SK-N-MC (cell line): Measurements from ENCODE around the gene USP47.

Experiments used
- EZH2 ChIP-seq: fragments of 200-600 bp; sonication (generic); IDR thresholded peaks from one replicate; pipeline ENCODE4 v1.6.1; 2017; ENCODE audit warnings: antibody characterized with exemption
- POLR2AphosphoS5 ChIP-seq: IDR thresholded peaks from 2 replicates; pipeline ENCODE4 v1.6.1; 2012; ENCODE audit warnings: mild to moderate bottlenecking, low read depth, low read length, borderline replicate concordance

- no peak for TF ChIP-seq POLR2AphosphoS5
- no peak for TF ChIP-seq EZH2
Observed at GRCh38 chr11:11949482-11949881, 107.7 kb downstream of the USP47 start.
